A673 (cell line): Measurements from ENCODE around the gene AKR1C4.

Source experiments
- CTCF ChIP-seq: fragments of 300-800, 200-600 bp; sonication (generic); conservative IDR thresholded peaks from 2 replicates; pipeline ENCODE4 v1.5.1; 2017; ENCODE audit warnings: low read depth, mild to moderate bottlenecking, antibody characterized with exemption, low read length, moderate library complexity, mixed read lengths
- EZH2 ChIP-seq: fragments of 200-600 bp; sonication (generic); IDR thresholded peaks from 2 replicates; pipeline ENCODE4 v1.6.1; 2017; ENCODE audit warnings: borderline replicate concordance, low read depth, mild to moderate bottlenecking, mixed read lengths, antibody characterized with exemption, low read length; ENCODE audit not compliant: poor library complexity, severe bottlenecking

- TF ChIP-seq CTCF (no peak), EZH2 (no peak)
Observed at GRCh38 chr10:5243521-5243987, 46.9 kb downstream of the AKR1C4 start.
